Activated CD4-positive, alpha-beta T cell treated with anti-CD3 and anti-CD28 coated beads for 36 hours (primary cell): ENCODE data around the gene VPS16. TPM values are rescaled to one million over a fixed set of nuclear protein-coding genes. Genes with fewer than 3 reads are reported as not detected.

Experiments
- ATAC-seq: fragments of 200-7000 bp; cut with Tn5 transposase; one replicate; pipeline ENCODE4 v1.10.0; 2021; ENCODE audit warnings: mild to moderate bottlenecking, moderate library complexity
- CTCF ChIA-PET: fragments of 350-600 bp; sonication (Branson Sonifier 250); formaldehyde crosslinking; loops from one replicate; lab custom pipeline; 2021; ENCODE audit warnings: antibody characterized with exemption; lab: Charles Lee
- POLR2A ChIA-PET: fragments of 350-600 bp; sonication (Branson Sonifier 250); formaldehyde crosslinking; loops from one replicate; lab custom pipeline; 2021; ENCODE audit warnings: antibody characterized with exemption, inconsistent platforms; lab: Charles Lee
- DNase-seq: peaks from one replicate; pipeline ENCODE4 v3.0.0-alpha.2; 2020
- H3K27ac Mint-ChIP-seq: one replicate; pipeline ENCODE4 v1.8.0; 2021; ENCODE audit warnings: mixed read lengths
- H3K27me3 Mint-ChIP-seq: one replicate; pipeline ENCODE4 v1.8.0; 2021; ENCODE audit warnings: mixed read lengths
- H3K36me3 Mint-ChIP-seq: one replicate; pipeline ENCODE4 v1.8.0; 2021; ENCODE audit warnings: low read depth, mixed read lengths
- H3K4me1 Mint-ChIP-seq: one replicate; pipeline ENCODE4 v1.8.0; 2021; ENCODE audit warnings: mixed read lengths
- H3K4me3 Mint-ChIP-seq: one replicate; pipeline ENCODE4 v1.8.0; 2021; ENCODE audit warnings: mild to moderate bottlenecking, moderate library complexity, mixed read lengths
- H3K9me3 Mint-ChIP-seq: one replicate; pipeline ENCODE4 v1.8.0; 2021; ENCODE audit warnings: low read depth, mixed read lengths
- intact Hi-C, 2 experiments: fragments of 100-400 bp; cut with DNase I in 1 of 2; cut with micrococcal nuclease in 1 of 2; formaldehyde crosslinking; loops; one replicate each; pipeline versions ENCODE4 v1.14.2 to v1.15.1; 2022 to 2024; cut with DNase I, micrococcal nuclease
- total RNA-seq, 2 experiments: library from RNA; stranded (reverse); gene quantifications; one replicate each; pipeline ENCODE4 v1.2.3, GENCODE V29; 2021

VPS16 gene
- total RNA-seq, 2 experiments from 2014 or later, result 32.3 to 47.6 TPM

DNA sequence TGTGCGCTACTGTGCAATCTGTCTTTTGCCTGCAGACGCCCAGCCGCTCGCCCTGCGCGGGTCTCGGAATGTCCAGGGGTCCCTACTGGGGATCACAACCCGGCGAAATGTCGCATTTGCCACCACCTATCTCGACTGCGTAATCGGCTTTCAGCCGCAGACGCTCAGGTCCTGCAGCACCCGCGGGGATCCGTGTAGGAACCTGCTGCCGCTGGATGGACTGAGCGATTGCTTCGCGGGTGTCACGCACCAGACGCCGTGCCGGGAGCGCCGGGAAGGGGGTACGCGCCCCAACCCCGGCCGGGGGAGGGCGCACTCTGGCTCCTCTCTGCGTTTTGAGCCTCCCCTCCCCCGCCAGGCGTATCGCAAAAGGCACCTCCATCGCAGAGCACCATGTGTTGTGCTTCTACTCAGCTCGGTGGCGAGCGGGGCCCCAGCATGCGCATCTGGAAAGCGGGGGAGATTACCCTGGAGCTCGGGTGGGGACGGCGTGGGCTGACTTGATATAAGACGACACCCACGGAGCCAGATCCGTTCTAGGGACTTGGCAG lies 32.0 kb downstream of the VPS16 start:
- Mint-ChIP-seq H3K27ac (peak overlapping the region; percentile 95), H3K4me3 (peak overlapping the region; percentile 84), H3K9me3 (no peaks in the 10 kb centered on the region), H3K27me3 (no peaks in the 10 kb centered on the region), H3K4me1 (peaks cover 47% of the 10 kb centered on the region), H3K36me3 (peaks cover 26% of the 10 kb centered on the region)
- ChIA-PET POLR2A (interaction anchor here (0.6 to 1.1 kb wide), 3 partner anchors 139 to 214 kb away, joined by 3 to 5 read pairs (median 4); no protein-coding TSS in a partner anchor), CTCF (interaction anchor here (0.6 to 1.1 kb wide), 5 partner anchors 23 to 374 kb away, joined by 3 to 5 read pairs (median 4); no protein-coding TSS in a partner anchor)
- intact Hi-C loops, result loop anchor here (1.0 to 5.0 kb wide), 19 partner anchors 12 to 895 kb away; partner anchors contain the start of genes PCED1A (in 2 of the 2), VPS16 (in 2 of the 2), ADISSP (in 1 of the 2) and DDRGK1 (in 1 of the 2)
- ATAC-seq, result peak; percentile 64
- peak; percentile 90 for DNase-seq

DNA sequence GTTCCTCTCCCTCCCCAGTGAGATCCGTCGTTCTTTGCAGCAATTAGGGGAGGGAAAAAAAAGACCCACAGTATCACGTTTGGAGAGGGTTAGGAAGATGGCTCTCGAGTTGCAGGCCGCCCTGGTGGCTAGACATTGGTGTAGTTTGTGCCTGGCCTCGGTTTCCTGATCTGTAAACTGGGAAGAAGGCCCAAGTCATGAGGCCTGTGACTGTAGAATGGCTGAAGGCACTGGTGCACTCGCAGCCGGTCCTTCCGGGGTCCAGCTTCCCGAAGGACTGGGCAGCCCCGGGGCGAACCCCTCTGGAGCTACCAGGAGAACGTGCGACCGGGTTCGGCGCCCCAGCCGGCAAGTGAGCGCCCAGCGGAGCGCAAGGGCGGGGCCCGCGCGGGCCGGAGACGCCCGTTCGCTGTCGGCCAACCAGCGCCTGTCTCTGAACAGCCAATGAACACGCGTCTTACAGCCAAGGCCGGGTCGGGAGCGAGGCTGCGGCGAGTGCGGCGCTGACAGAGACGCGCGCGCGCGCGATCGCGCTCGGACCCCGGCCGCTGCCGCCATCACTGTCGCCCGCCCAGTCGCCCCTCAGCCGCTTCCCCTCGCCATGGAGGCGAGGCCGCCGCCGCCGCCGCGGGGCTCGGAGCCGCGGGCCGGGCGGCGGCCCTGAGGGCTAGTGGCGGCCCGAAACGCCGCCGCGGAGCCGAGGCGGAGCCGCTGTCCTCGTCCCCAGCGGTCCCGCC lies 32.6 kb downstream of the VPS16 start, which contains the start of gene PTPRA:
Gene PTPRA, plus strand, starts transcription at position 472 of the 737 bp plus-strand sequence. CDS start 90,797 bp downstream, outside the sequence.
- Mint-ChIP-seq H3K27me3 (no peaks in the 10 kb centered on the region), H3K4me1 (peaks cover 44% of the 10 kb centered on the region), H3K9me3 (no peaks in the 10 kb centered on the region), H3K36me3 (peaks cover 26% of the 10 kb centered on the region), H3K4me3 (peak within 1 kb of the TSS; percentile 84), H3K27ac (peak within 1 kb of the TSS; percentile 95)
- ATAC-seq, result peak; percentile 91
- POLR2A ChIA-PET, result interaction anchor here (0.6 to 1.1 kb wide), 3 partner anchors 138 to 215 kb away, joined by 3 to 5 read pairs (median 4); no protein-coding TSS in a partner anchor
- CTCF ChIA-PET, result interaction anchor here (0.6 to 1.1 kb wide), 6 partner anchors 10 to 375 kb away, joined by 3 to 5 read pairs (median 4); no protein-coding TSS in a partner anchor
- intact Hi-C loops, result loop anchor here (1.0 to 5.0 kb wide), 19 partner anchors 11 to 894 kb away; partner anchors contain the start of genes PCED1A (in 2 of the 2), VPS16 (in 2 of the 2), ADISSP (in 1 of the 2) and DDRGK1 (in 1 of the 2)
- DNase-seq, result peak; percentile 96

DNA sequence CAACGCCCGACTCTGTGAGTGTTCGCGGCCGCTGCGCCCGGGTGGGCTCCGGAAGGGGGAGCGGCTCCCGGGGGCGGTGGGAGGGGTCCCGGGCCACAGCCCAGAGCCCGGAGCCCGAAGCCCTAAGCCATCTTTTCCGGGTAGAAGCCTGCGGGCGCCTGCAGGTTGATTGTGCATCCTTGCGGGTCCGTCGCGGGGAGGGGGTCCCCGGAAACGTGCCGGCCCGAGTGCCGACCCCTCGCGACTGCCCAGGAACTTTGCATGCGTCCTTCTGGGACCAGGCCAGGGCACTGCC lies 33.1 kb downstream of the VPS16 start:
- Mint-ChIP-seq H3K27me3 (no peaks in the 10 kb centered on the region), H3K36me3 (peaks cover 26% of the 10 kb centered on the region), H3K27ac (peak overlapping the region; percentile 83), H3K9me3 (no peaks in the 10 kb centered on the region), H3K4me1 (peaks cover 47% of the 10 kb centered on the region), H3K4me3 (peak overlapping the region; percentile 84)
- ChIA-PET CTCF (interaction anchor here (0.7 to 1.1 kb wide), 4 partner anchors 10 to 127 kb away, joined by 3 to 4 read pairs (median 3); no protein-coding TSS in a partner anchor), POLR2A (no interaction called here)
- intact Hi-C loops, result loop anchor here (1.0 to 5.0 kb wide), 19 partner anchors 11 to 894 kb away; partner anchors contain the start of genes PCED1A (in 2 of the 2), VPS16 (in 2 of the 2), ADISSP (in 1 of the 2) and DDRGK1 (in 1 of the 2)
- DNase-seq (peak; percentile 74), ATAC-seq (peak; percentile 40)

DNA sequence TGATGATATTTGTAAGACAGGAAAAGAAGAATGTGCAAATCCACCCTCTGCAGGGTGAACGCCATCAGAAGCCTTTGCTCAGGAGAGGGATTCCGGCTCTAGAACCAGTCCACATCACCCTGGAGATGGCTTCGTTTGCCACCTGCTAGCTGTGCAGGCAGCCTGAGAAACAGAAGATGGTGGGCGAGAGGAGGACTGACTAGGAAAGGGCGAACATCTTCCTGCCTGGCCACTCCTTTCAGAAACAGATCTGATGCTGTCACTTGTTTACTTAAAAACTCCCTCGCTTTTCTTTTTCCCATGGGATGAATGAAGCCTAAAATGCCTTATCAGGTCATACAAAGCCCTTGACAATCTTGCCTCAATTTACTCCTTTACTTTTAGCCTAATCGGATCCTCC lies 33.9 kb downstream of the VPS16 start:
- no peaks in the 10 kb centered on the region for H3K9me3 Mint-ChIP-seq
- peak overlapping the region; percentile 82 for H3K27ac Mint-ChIP-seq
- POLR2A ChIA-PET, result no interaction called here
- intact Hi-C loops, result loop anchor here in 1 of 2 experiments (5.0 kb wide), 3 partner anchors 122 to 893 kb away; partner anchors contain the start of genes ADISSP and DDRGK1
- H3K4me1 Mint-ChIP-seq, result peaks cover 50% of the 10 kb centered on the region
- H3K36me3 Mint-ChIP-seq, result peaks cover 26% of the 10 kb centered on the region
- CTCF ChIA-PET, result interaction anchor here (0.9 to 1.6 kb wide), 3 partner anchors 9 to 48 kb away, joined by 3 read pairs; no protein-coding TSS in a partner anchor
- no peaks in the 10 kb centered on the region for H3K27me3 Mint-ChIP-seq
- H3K4me3 Mint-ChIP-seq, result peak overlapping the region; percentile 84
- no peak for ATAC-seq
- DNase-seq, result peak; percentile 53

DNA sequence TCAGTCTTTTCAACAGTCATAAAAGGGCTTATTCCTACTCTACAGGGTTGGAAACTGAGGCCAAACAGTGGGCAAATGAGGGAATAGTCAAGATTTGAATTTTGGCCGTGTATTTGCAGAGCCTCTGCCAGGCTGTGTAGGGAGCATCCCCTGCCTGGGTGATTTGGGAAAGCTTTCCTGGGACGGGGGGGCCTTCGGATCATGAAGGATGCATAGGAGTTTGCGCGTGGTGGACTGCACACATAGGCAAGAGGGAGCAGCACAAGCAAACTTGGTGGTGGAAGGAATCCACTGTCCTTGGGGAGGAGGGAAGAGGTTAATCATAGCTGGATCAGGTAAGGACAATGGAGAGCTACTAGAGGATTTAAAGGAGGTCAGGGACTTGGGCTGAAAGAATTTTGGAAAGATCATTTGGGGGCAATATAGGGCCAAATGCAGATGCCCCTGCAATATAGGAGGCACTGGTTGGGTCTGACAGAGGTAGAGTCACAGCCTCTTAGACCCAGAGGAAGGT lies 35.2 kb downstream of the VPS16 start:
- no peaks in the 10 kb centered on the region for H3K9me3 Mint-ChIP-seq
- ATAC-seq (no peak), DNase-seq (no peak)
- no peak overlapping the region for H3K27ac Mint-ChIP-seq
- peaks cover 27% of the 10 kb centered on the region for H3K36me3 Mint-ChIP-seq
- no peaks in the 10 kb centered on the region for H3K27me3 Mint-ChIP-seq
- ChIA-PET POLR2A (interaction anchor here (0.6 kb wide), 1 partner anchor 132 kb away, joined by 3 read pairs; no protein-coding TSS in a partner anchor), CTCF (interaction anchor here (1.5 to 1.6 kb wide), 2 partner anchors 15 to 125 kb away, joined by 3 to 7 read pairs; no protein-coding TSS in a partner anchor)
- peaks cover 54% of the 10 kb centered on the region for H3K4me1 Mint-ChIP-seq
- no peak overlapping the region for H3K4me3 Mint-ChIP-seq
- intact Hi-C loops, result no loop called here

DNA sequence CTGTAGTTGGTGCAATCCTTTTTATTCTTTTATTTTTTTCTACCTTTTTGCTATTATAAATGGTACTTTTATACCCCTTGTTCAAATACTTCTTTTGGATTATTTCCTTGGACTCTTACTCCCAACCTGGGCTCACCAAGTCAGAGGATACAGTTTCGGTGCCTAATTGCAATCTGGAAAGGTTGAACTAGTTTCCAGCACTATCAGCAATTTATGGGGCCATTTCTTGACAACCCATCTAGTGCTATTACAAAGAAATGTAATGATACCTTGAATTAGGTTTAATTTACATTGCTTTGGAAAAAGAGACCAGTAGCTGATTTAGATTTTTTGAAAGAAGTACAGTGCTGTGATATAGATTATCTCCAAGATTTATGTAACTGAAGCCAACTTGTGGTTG lies 38.0 kb downstream of the VPS16 start:
- ChIA-PET CTCF (interaction anchor here (0.7 to 1.2 kb wide), 3 partner anchors 9 to 122 kb away, joined by 3 to 4 read pairs (median 3); no protein-coding TSS in a partner anchor), POLR2A (no interaction called here)
- Mint-ChIP-seq H3K9me3 (no peaks in the 10 kb centered on the region), H3K27ac (no peak overlapping the region), H3K4me1 (peaks cover 52% of the 10 kb centered on the region), H3K27me3 (no peaks in the 10 kb centered on the region), H3K4me3 (no peak overlapping the region), H3K36me3 (peaks cover 31% of the 10 kb centered on the region)
- ATAC-seq (no peak), DNase-seq (no peak)
- intact Hi-C loops, result no loop called here

DNA sequence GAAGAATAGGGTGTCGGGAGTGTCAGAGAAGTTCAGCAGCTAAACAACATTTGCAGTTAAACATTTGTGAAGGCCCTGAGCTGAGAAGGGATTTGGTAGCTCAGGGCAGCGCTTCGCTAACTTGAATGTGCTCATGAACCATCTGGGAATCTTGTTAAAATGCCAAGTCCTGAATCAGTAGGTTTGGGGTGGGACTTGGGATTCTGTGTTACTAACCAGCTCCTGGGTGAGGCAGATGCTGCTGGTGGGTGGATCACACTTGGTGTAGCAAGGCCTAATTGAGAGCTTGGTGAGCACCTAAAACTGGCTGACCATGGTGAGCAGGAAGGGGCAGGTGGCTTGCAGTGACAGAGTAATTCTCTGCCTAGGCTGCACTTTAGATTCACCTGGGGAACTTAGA lies 38.6 kb downstream of the VPS16 start:
- intact Hi-C loops, result no loop called here
- DNase-seq (no peak), ATAC-seq (no peak)
- CTCF ChIA-PET, result interaction anchor here (1.2 kb wide), 2 partner anchors 8 to 122 kb away, joined by 3 to 4 read pairs; no protein-coding TSS in a partner anchor
- H3K9me3 Mint-ChIP-seq, result no peaks in the 10 kb centered on the region
- peaks cover 58% of the 10 kb centered on the region for H3K4me1 Mint-ChIP-seq
- POLR2A ChIA-PET, result no interaction called here
- H3K27me3 Mint-ChIP-seq, result no peaks in the 10 kb centered on the region
- no peak overlapping the region for H3K27ac Mint-ChIP-seq
- H3K4me3 Mint-ChIP-seq, result no peak overlapping the region
- H3K36me3 Mint-ChIP-seq, result peaks cover 31% of the 10 kb centered on the region

DNA sequence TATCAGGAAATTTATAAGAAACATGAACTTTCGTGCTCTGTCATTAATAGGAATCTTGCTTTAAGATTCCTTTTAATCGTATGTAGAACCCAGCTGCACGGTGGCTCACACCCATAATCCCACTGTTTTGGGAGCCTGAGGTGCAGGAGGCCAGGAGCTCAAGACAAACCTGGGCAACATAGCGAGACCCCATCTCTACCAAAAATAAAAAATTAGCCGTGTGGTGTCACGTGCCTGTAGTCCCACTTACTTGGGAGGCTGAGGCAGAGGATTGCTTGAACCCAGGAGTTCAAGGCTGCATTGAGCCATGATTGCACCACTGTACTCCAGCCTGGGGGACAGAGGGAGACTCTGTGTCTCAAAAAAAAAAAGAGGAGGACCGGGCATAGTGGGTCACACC lies 40.1 kb downstream of the VPS16 start:
- ChIA-PET CTCF (interaction anchor here (0.7 to 1.2 kb wide), 2 partner anchors 13 to 337 kb away, joined by 3 read pairs; no protein-coding TSS in a partner anchor), POLR2A (no interaction called here)
- peaks cover 23% of the 10 kb centered on the region for H3K36me3 Mint-ChIP-seq
- no peak for DNase-seq
- no peak overlapping the region for H3K27ac Mint-ChIP-seq
- H3K4me1 Mint-ChIP-seq, result peaks cover 59% of the 10 kb centered on the region
- H3K4me3 Mint-ChIP-seq, result no peak overlapping the region
- no peaks in the 10 kb centered on the region for H3K9me3 Mint-ChIP-seq
- no peaks in the 10 kb centered on the region for H3K27me3 Mint-ChIP-seq
- intact Hi-C loops, result no loop called here
- ATAC-seq, result no peak

DNA sequence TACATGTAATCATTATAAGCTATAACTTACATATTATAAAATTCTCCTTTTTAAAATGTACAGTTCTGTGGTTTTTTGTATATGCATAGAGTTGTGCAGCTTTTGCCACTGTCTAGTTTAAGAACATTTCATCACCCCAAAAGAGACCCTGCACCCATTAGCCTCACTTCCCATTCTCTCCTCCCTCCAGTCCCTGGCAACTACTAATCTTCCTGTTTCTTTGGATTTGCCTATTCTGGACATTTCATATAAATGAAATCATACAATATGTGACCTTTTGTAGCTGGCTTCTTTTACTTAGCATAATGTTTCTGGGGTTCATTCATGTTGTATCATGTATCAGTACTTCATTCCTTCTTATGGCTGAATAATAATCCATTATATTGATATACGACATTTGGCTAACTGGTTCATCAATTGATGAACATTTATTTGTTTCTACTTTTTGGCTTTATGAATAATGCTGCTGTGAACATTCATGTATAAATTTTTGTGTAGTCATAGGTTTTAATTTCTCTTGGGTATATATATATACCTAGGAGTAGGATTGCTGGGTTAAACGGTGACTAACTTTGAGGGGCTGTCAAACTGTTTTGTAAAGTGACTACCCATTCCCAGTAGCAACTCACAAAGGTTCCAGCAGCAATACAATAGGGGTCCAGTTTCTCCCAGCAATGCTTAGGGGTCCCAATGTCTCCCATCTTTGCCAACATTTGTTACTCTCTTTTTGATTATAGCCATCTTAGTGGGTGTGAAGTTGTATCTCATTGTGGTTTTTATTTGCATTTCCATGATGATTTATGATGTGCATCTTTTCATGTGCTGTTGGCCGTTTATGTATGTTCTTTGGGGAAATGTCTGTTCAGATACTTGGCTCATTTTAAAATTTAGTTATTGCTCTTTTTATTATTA lies 43.4 kb downstream of the VPS16 start:
- ATAC-seq (peak; percentile 24), DNase-seq (no peak)
- peaks cover 15% of the 10 kb centered on the region for H3K36me3 Mint-ChIP-seq
- no peaks in the 10 kb centered on the region for H3K9me3 Mint-ChIP-seq
- intact Hi-C loops, result loop anchor here in 1 of 2 experiments (1.0 to 2.0 kb wide), 2 partner anchors 11 to 29 kb away; partner anchors contain the start of gene PTPRA
- no peaks in the 10 kb centered on the region for H3K27me3 Mint-ChIP-seq
- ChIA-PET POLR2A (no interaction called here), CTCF (interaction anchor here (0.6 to 1.0 kb wide), 3 partner anchors 9 to 189 kb away, joined by 3 to 5 read pairs (median 3); partner anchors contain the start of gene PTPRA)
- peak overlapping the region; percentile 8 for H3K27ac Mint-ChIP-seq
- peaks cover 60% of the 10 kb centered on the region for H3K4me1 Mint-ChIP-seq
- H3K4me3 Mint-ChIP-seq, result no peak overlapping the region

DNA sequence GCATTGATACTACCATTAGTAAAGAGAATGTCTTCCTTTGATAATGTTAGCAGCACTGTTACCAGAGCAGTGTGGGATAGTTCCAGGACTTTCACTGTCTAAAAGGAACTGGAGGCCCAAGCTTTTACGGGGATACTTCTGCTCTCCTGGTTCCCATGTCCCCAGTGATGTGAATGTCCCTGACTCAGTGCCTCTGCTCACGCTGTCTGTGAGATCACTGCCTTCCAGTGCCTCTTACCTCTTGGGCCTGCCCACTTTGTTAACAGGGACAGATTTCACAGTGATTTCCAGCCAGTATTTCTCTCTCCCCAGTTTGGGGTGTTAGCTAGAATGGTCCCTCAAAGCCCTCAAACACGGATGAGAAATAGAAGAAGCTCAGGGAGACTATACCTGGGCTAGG lies 47.2 kb downstream of the VPS16 start:
- no peak overlapping the region for H3K27ac Mint-ChIP-seq
- CTCF ChIA-PET, result interaction anchor here (1.1 to 1.8 kb wide), 2 partner anchors 9 to 14 kb away, joined by 3 to 6 read pairs; no protein-coding TSS in a partner anchor
- intact Hi-C loops, result no loop called here
- no peaks in the 10 kb centered on the region for H3K27me3 Mint-ChIP-seq
- DNase-seq (no peak), ATAC-seq (no peak)
- no peaks in the 10 kb centered on the region for H3K9me3 Mint-ChIP-seq
- peaks cover 67% of the 10 kb centered on the region for H3K4me1 Mint-ChIP-seq
- no peak overlapping the region for H3K4me3 Mint-ChIP-seq
- POLR2A ChIA-PET, result no interaction called here
- H3K36me3 Mint-ChIP-seq, result peaks cover 20% of the 10 kb centered on the region
